Stomach (tissue), 4 donors: ENCODE measurements around the gene TMEM17.

ENCODE experiments used
- CTCF ChIP-seq, 7 experiments: fragments of 450-650 bp in 4 of 7; fragments of 200-600 bp in 3 of 7; sonication (generic) in 3 of 7; IDR thresholded peaks; one replicate each; pipeline ENCODE4 v1.5.1; 2016 to 2019; ENCODE audit warnings: antibody characterized with exemption in 7 of 7, control low read depth in 2 of 7, mild to moderate bottlenecking in 1 of 7
- EP300 ChIP-seq: sonication (generic); formaldehyde crosslinking; IDR thresholded peaks from one replicate; pipeline ENCODE4 v1.6.1; 2017; ENCODE audit warnings: antibody characterized with exemption
- POLR2A ChIP-seq, 4 donors: fragments of 450-650 bp; IDR thresholded peaks; one replicate each; pipeline ENCODE4 v1.6.1; 2016; ENCODE audit warnings: antibody characterized with exemption in 4 of 4, control low read depth in 2 of 4, mild to moderate bottlenecking in 1 of 4, moderate library complexity in 1 of 4
- POLR2AphosphoS5 ChIP-seq, 3 donors: sonication (generic); formaldehyde crosslinking; IDR thresholded peaks; one replicate each; pipeline ENCODE4 v1.6.1; 2016; ENCODE audit warnings: antibody characterized with exemption in 3 of 3

- TF ChIP-seq CTCF (IDR thresholded peaks at IDR 0.05), result no peak
- TF ChIP-seq POLR2AphosphoS5 (IDR thresholded peaks at IDR 0.05), result no peak
- TF ChIP-seq POLR2A (IDR thresholded peaks at IDR 0.05), result no peak
- TF ChIP-seq EP300, result no peak
Observed at GRCh38 chr2:62473246-62473827, 32.7 kb downstream of the TMEM17 start.
